GM12873 (cell line): ENCODE measurements around the gene KNSTRN.

Source experiments
- TF ChIP-seq, protein P1 (sequence below): IDR thresholded peaks from 2 replicates; pipeline ENCODE4 v1.5.1; 2012; ENCODE audit warnings: low read depth, mild to moderate bottlenecking, moderate library complexity, low read length, control low read depth; ENCODE audit not compliant: insufficient read depth; ENCODE audit errors: missing control alignments

KNSTRN gene

DNA sequence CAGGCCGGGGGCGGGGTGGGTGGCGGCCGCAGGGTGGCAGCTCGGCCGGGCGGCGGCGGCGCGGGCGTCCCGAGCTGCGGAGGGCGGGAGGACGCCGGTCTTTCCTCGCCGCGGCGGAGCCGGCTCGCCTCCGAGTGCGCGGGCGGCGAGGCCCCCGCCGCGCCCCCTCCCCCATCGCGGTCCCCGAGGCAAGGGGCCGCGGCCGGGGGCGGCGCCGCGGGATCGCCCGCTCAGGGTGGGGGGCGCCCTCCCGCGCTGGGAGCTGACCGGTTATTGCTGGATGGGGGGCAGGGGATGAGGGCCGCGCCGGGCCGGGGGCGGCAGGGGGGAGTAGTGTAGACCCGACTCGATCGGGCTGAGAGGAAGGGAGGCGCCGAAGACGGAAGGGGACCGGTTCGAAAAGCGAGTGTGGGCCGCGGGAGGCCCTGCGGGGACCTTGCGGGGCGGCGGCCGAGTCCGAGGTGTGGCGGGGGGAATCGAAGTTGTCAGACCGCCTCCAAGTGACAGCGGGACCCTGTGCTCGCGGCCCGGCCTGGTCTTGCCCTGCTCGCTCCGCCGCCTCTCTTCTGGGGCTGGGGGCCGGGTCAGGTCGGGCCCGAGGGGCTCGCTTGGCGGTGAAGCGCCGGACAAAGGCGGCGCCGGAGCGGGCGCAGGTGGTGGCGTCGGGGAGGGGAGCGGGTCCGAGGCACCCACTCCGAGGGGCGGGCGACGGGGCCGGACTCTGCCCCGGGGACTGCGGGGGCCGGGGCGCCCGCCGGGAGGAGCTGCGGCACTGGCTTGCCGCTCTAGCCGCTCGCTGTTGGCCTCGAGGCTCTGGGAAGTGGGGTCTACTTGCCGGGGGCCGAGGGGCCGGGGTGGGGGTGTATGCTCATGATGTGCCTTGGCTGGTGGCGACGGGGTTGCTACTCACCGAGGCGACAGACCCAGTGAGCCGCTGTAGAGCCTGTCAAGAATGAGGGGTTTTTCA lies 59.3 kb downstream of the KNSTRN start:
- TF ChIP-seq, protein P1, sequence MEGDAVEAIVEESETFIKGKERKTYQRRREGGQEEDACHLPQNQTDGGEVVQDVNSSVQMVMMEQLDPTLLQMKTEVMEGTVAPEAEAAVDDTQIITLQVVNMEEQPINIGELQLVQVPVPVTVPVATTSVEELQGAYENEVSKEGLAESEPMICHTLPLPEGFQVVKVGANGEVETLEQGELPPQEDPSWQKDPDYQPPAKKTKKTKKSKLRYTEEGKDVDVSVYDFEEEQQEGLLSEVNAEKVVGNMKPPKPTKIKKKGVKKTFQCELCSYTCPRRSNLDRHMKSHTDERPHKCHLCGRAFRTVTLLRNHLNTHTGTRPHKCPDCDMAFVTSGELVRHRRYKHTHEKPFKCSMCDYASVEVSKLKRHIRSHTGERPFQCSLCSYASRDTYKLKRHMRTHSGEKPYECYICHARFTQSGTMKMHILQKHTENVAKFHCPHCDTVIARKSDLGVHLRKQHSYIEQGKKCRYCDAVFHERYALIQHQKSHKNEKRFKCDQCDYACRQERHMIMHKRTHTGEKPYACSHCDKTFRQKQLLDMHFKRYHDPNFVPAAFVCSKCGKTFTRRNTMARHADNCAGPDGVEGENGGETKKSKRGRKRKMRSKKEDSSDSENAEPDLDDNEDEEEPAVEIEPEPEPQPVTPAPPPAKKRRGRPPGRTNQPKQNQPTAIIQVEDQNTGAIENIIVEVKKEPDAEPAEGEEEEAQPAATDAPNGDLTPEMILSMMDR, result peak; percentile 11

DNA sequence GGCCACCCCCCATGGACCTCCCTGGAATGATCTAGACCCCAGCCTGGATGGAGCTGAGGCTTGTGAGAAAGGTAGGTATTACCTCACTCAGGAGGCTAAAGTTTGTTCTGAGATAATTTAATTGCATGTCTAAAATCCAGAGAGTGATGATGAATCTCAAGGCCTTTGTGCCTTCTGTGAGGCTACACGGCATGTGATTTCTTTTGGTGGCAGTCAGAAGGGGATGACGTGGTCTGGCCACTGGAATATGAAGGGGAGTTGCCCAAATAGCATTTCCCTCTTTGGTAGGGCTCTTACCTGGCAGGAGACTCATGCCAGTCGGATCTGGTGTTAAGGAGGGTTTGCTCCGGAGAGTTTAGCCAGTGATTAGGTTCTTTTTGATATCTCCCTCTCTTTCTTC lies 60.7 kb downstream of the KNSTRN start:
- TF ChIP-seq, protein P1, result no peak

DNA sequence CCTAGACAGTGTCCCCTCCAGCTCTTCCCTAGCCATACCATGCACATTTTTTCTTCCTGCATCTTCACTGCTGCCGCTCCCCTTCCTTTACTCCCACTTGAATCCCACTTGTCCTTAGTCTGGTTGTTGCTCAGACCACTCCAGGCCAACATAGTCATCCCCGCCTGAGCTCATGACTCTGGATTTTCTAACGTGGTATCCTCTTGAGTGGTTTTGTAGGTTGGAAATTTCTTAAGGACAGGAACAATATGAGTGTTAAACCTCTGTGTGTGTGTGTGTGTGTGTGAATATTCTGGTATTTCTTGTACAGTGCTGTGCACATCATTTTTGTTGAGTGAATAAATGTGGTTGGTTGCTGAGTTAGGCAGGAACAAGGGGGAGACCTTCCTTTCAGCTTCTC lies 61.3 kb downstream of the KNSTRN start:
- TF ChIP-seq, protein P1, result no peak
